Hepatocyte (in vitro differentiated cells): Measurements from ENCODE around the gene UBQLN3. TPM values are rescaled to one million over a fixed set of nuclear protein-coding genes. Genes with fewer than 3 reads are reported as not detected.
A peak's percentile ranks its signal among the peaks of the same experiment; 100 is the strongest.

ENCODE experiments used
- DNase-seq: peaks from one replicate; pipeline ENCODE4 v3.0.0-alpha.2; 2016; ENCODE audit warnings: low spot score
- H2AFZ ChIP-seq: fragments of 200-600 bp; sonication (generic); 2 replicates; pipeline ENCODE4 v1.6.0; 2016; ENCODE audit warnings: antibody characterized with exemption, mild to moderate bottlenecking
- H3K27ac ChIP-seq: fragments of 200-600 bp; sonication (generic); 2 replicates; pipeline ENCODE4 v1.5.1; 2016; ENCODE audit warnings: mild to moderate bottlenecking
- H3K27me3 ChIP-seq: fragments of 200-600 bp; sonication (generic); 2 replicates; pipeline ENCODE4 v1.6.1; 2016
- H3K36me3 ChIP-seq: fragments of 200-600 bp; sonication (generic); replicated peaks from 2 replicates; pipeline ENCODE4 v1.5.1; 2016; ENCODE audit warnings: low read depth; ENCODE audit not compliant: insufficient read depth
- H3K4me1 ChIP-seq: fragments of 200-600 bp; sonication (generic); 2 replicates; pipeline ENCODE4 v1.5.1; 2016; ENCODE audit warnings: mild to moderate bottlenecking, moderate library complexity; ENCODE audit not compliant: insufficient read depth
- H3K4me2 ChIP-seq: fragments of 200-600 bp; sonication (generic); 2 replicates; pipeline ENCODE4 v1.6.0; 2016
- H3K4me3 ChIP-seq: fragments of 200-600 bp; sonication (generic); 2 replicates; pipeline ENCODE4 v1.5.1; 2016; ENCODE audit warnings: mild to moderate bottlenecking
- H3K79me2 ChIP-seq: fragments of 200-600 bp; sonication (generic); 2 replicates; pipeline ENCODE4 v1.6.0; 2017; ENCODE audit warnings: mild to moderate bottlenecking
- H3K9me2 ChIP-seq: fragments of 200-600 bp; sonication (generic); replicated peaks from 2 replicates; pipeline ENCODE4 v1.6.0; 2017; ENCODE audit warnings: mild to moderate bottlenecking; ENCODE audit not compliant: insufficient read depth
- H3K9me3 ChIP-seq: fragments of 200-600 bp; sonication (generic); 2 replicates; pipeline ENCODE4 v1.5.1; 2016; ENCODE audit warnings: low read depth, mild to moderate bottlenecking
- H4K20me1 ChIP-seq: fragments of 200-600 bp; sonication (generic); 2 replicates; pipeline ENCODE4 v1.6.0; 2016; ENCODE audit warnings: mild to moderate bottlenecking; ENCODE audit not compliant: insufficient read depth, poor library complexity, severe bottlenecking
- EZH2 ChIP-seq: fragments of 200-600 bp; sonication (generic); IDR thresholded peaks from 2 replicates; pipeline ENCODE4 v1.6.1; 2016; ENCODE audit warnings: antibody characterized with exemption, mild to moderate bottlenecking, borderline replicate concordance
- EZH2phosphoT487 ChIP-seq: fragments of 200-600 bp; sonication (generic); IDR thresholded peaks from one replicate; pipeline ENCODE4 v1.6.1; 2018; ENCODE audit warnings: antibody characterized with exemption, mild to moderate bottlenecking, low read depth, moderate library complexity; ENCODE audit not compliant: unreplicated experiment, severe bottlenecking
- whole genome bisulfite sequencing: methylation state at CpG from one replicate; pipeline ENCODE4 v1.1.6; 2016; ENCODE audit warnings: low lambda C conversion rate; ENCODE audit errors: missing lambda C conversion rate; 5-methylcytosine and 5-hydroxymethylcytosine counted together
- polyA plus RNA-seq: library from polyadenylated mRNA; unstranded; fragments of >200 nt; fragmentation: Nextera tagmentation; extraction: Ambion mirVana; gene quantifications from 2 replicates; pipeline ENCODE4 v1.2.1, GENCODE V29; 2016
- total RNA-seq: library from RNA; depleted of rRNA; stranded (reverse); fragments of >200 nt; gene quantifications from 2 replicates; pipeline ENCODE4 v1.2.3, GENCODE V29; 2014
- TF ChIP-seq, protein P1 (sequence below): fragments of 200-600 bp; sonication (generic); IDR thresholded peaks from 2 replicates; pipeline ENCODE4 v1.5.1; 2016; ENCODE audit warnings: antibody characterized with exemption, mild to moderate bottlenecking; ENCODE audit not compliant: poor library complexity

The UBQLN3 gene
- total and polyA plus RNA-seq, 2 experiments from 2014 or later: 0.50 TPM; not detected in 1

- Histone ChIP-seq H2AFZ (no peak overlapping the region), H3K4me1 (no peaks in the 10 kb centered on the region), H3K79me2 (no peaks in the 10 kb centered on the region), H3K9me2 (no peaks in the 10 kb centered on the region), H3K27me3 (no peaks in the 10 kb centered on the region), H3K36me3 (no peaks in the 10 kb centered on the region), H3K4me2 (no peak overlapping the region), H4K20me1 (no peaks in the 10 kb centered on the region), H3K4me3 (no peak overlapping the region), H3K9me3 (no peaks in the 10 kb centered on the region), H3K27ac (no peak overlapping the region)
- WGBS: 53% methylated on average over 3 of the region's 3 CpGs
- TF ChIP-seq, protein P1, sequence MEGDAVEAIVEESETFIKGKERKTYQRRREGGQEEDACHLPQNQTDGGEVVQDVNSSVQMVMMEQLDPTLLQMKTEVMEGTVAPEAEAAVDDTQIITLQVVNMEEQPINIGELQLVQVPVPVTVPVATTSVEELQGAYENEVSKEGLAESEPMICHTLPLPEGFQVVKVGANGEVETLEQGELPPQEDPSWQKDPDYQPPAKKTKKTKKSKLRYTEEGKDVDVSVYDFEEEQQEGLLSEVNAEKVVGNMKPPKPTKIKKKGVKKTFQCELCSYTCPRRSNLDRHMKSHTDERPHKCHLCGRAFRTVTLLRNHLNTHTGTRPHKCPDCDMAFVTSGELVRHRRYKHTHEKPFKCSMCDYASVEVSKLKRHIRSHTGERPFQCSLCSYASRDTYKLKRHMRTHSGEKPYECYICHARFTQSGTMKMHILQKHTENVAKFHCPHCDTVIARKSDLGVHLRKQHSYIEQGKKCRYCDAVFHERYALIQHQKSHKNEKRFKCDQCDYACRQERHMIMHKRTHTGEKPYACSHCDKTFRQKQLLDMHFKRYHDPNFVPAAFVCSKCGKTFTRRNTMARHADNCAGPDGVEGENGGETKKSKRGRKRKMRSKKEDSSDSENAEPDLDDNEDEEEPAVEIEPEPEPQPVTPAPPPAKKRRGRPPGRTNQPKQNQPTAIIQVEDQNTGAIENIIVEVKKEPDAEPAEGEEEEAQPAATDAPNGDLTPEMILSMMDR: no peak
- no peak for TF ChIP-seq EZH2
- TF ChIP-seq EZH2phosphoT487: no peak
- no peak for DNase-seq
Observed at GRCh38 chr11:5486421-5486820, 23.3 kb downstream of the UBQLN3 start.

GRCh38 chr11:5486003-5486402, 23.8 kb downstream of the UBQLN3 start:
- 96% methylated on average over 3 of the region's 3 CpGs for WGBS
- Histone ChIP-seq H3K27me3 (no peaks in the 10 kb centered on the region), H3K79me2 (no peaks in the 10 kb centered on the region), H4K20me1 (no peaks in the 10 kb centered on the region), H3K4me1 (no peaks in the 10 kb centered on the region), H3K9me3 (no peaks in the 10 kb centered on the region), H3K4me3 (no peak overlapping the region), H2AFZ (no peak overlapping the region), H3K4me2 (no peak overlapping the region), H3K36me3 (no peaks in the 10 kb centered on the region), H3K9me2 (no peaks in the 10 kb centered on the region), H3K27ac (no peak overlapping the region)
- no peak for DNase-seq
- TF ChIP-seq, protein P1: no peak
- TF ChIP-seq EZH2phosphoT487 (no peak), EZH2 (no peak)

- Histone ChIP-seq H3K27ac (no peak overlapping the region), H3K9me3 (no peaks in the 10 kb centered on the region), H2AFZ (no peak overlapping the region), H3K4me2 (no peak overlapping the region), H3K9me2 (no peaks in the 10 kb centered on the region), H3K4me3 (no peak overlapping the region), H3K27me3 (peaks cover 5% of the 10 kb centered on the region), H3K36me3 (no peaks in the 10 kb centered on the region), H4K20me1 (no peaks in the 10 kb centered on the region), H3K4me1 (no peaks in the 10 kb centered on the region), H3K79me2 (no peaks in the 10 kb centered on the region)
- TF ChIP-seq EZH2: no peak
- TF ChIP-seq, protein P1: peak; percentile 74
- 42% methylated on average over 2 of the region's 2 CpGs for WGBS
- DNase-seq: peak; percentile 77
Observed at GRCh38 chr11:5476186-5476819, 33.5 kb downstream of the UBQLN3 start.

GRCh38 chr11:5473921-5474320, 35.8 kb downstream of the UBQLN3 start:
- TF ChIP-seq EZH2phosphoT487 (no peak), EZH2 (no peak)
- TF ChIP-seq, protein P1: no peak
- Histone ChIP-seq H3K4me3 (no peak overlapping the region), H3K9me3 (no peaks in the 10 kb centered on the region), H2AFZ (no peak overlapping the region), H3K4me2 (no peak overlapping the region), H3K4me1 (no peaks in the 10 kb centered on the region), H3K79me2 (no peaks in the 10 kb centered on the region), H4K20me1 (no peaks in the 10 kb centered on the region), H3K27ac (no peak overlapping the region), H3K36me3 (no peaks in the 10 kb centered on the region), H3K27me3 (peaks cover 5% of the 10 kb centered on the region), H3K9me2 (no peaks in the 10 kb centered on the region)
- DNase-seq: no peak
